ENCODE measurements around the gene SCML2. TPM values are rescaled to one million over a fixed set of nuclear protein-coding genes. Genes with fewer than 3 reads are reported as not detected.

SCML2 gene
- polyA plus RNA-seq, 1 donor from 2014 or later = 14.7 TPM

- TF ChIP-seq CTCF (IDR thresholded peaks at IDR 0.05; ENCODE audit: poor library complexity, severe bottlenecking) (peak; percentile 43), MXI1 (conservative IDR thresholded peaks at IDR 0.05; ENCODE audit: poor library complexity, severe bottlenecking) (no peak)
- H4K20me1 ChIP-seq (ENCODE audit: insufficient read depth) = no peaks in the 10 kb centered on the region
- no peaks in the 10 kb centered on the region for H3K9me2 ChIP-seq (ENCODE audit: insufficient read depth, low read length)
- peak overlapping the region; percentile 77 for H3K4me3 ChIP-seq (ENCODE audit: low read length)
- peak overlapping the region; percentile 54 for H3K9ac ChIP-seq (ENCODE audit: low read length)
- H3F3A ChIP-seq (ENCODE audit: insufficient read depth, low read length, poor library complexity, severe bottlenecking) = no peaks in the 10 kb centered on the region
- H2AFZ ChIP-seq (ENCODE audit: low read depth, low read length) = no peak overlapping the region
- H3K79me2 ChIP-seq (replicated peaks; ENCODE audit: insufficient read depth, low read length) = peaks cover 7% of the 10 kb centered on the region
- H3K4me2 ChIP-seq (ENCODE audit: low read length) = no peak overlapping the region
- no peaks in the 10 kb centered on the region for H3K36me3 ChIP-seq (ENCODE audit: insufficient read depth, low read length)
- no peaks in the 10 kb centered on the region for H3K9me3 ChIP-seq (ENCODE audit: low read length)
- no peak overlapping the region for H3K27ac ChIP-seq (ENCODE audit: low read length)
- no peaks in the 10 kb centered on the region for H3K27me3 ChIP-seq (ENCODE audit: insufficient read depth, low read depth, low read length)
Observed at GRCh38 chrX:18353931-18354368, 538 bp downstream of the SCML2 start.

GRCh38 chrX:18351784-18352183 is 2.7 kb downstream of the SCML2 start:
- Histone ChIP-seq H3K79me2 (replicated peaks; ENCODE audit: insufficient read depth, low read length) (peaks cover 7% of the 10 kb centered on the region), H4K20me1 (ENCODE audit: insufficient read depth) (no peaks in the 10 kb centered on the region), H3K4me2 (ENCODE audit: low read length) (no peak overlapping the region), H3K4me3 (ENCODE audit: low read length) (no peak overlapping the region), H3K27me3 (ENCODE audit: insufficient read depth, low read depth, low read length) (no peaks in the 10 kb centered on the region), H3F3A (ENCODE audit: insufficient read depth, low read length, poor library complexity, severe bottlenecking) (no peaks in the 10 kb centered on the region), H3K9ac (ENCODE audit: low read length) (no peak overlapping the region), H3K36me3 (ENCODE audit: insufficient read depth, low read length) (no peaks in the 10 kb centered on the region), H3K9me2 (ENCODE audit: insufficient read depth, low read length) (no peaks in the 10 kb centered on the region), H3K27ac (ENCODE audit: low read length) (no peak overlapping the region), H2AFZ (ENCODE audit: low read depth, low read length) (no peak overlapping the region), H3K9me3 (ENCODE audit: low read length) (no peaks in the 10 kb centered on the region)
- no peak for TF ChIP-seq CTCF (IDR thresholded peaks at IDR 0.05; ENCODE audit: poor library complexity, severe bottlenecking)
- no peak for TF ChIP-seq EZH2 (IDR thresholded peaks at IDR 0.05; ENCODE audit: borderline replicate concordance, insufficient read depth, low read length, poor library complexity, severe bottlenecking)
- no peak for TF ChIP-seq EP300 (conservative IDR thresholded peaks at IDR 0.05; ENCODE audit: poor library complexity, severe bottlenecking)
- no peak for TF ChIP-seq MXI1 (conservative IDR thresholded peaks at IDR 0.05; ENCODE audit: poor library complexity, severe bottlenecking)
- TF ChIP-seq SMC3 (conservative IDR thresholded peaks at IDR 0.05; ENCODE audit: poor library complexity) = no peak
- no peak for TF ChIP-seq RAD21 (conservative IDR thresholded peaks at IDR 0.05)
- TF ChIP-seq POLR2AphosphoS5 (IDR thresholded peaks at IDR 0.05) = no peak
- no peak for TF ChIP-seq REST (IDR thresholded peaks at IDR 0.05; ENCODE audit: borderline replicate concordance)
- TF ChIP-seq TAF1 (IDR thresholded peaks at IDR 0.05; ENCODE audit: low read depth) = no peak

All from neural cell (in vitro differentiated cells).